Ecto neural progenitor cell (in vitro differentiated cells): ENCODE results near the gene TLR1.
"Not testable (repeated sequence)": the region's sequence is repeated elsewhere in the genome, so short reads cannot be mapped to it uniquely, and the experiment has no call there.

Source experiments
- DNase-seq: peaks from one replicate; pipeline ENCODE4 v3.0.0-alpha.2; 2018; ENCODE audit warnings: low spot score

Gene TLR1

DNA sequence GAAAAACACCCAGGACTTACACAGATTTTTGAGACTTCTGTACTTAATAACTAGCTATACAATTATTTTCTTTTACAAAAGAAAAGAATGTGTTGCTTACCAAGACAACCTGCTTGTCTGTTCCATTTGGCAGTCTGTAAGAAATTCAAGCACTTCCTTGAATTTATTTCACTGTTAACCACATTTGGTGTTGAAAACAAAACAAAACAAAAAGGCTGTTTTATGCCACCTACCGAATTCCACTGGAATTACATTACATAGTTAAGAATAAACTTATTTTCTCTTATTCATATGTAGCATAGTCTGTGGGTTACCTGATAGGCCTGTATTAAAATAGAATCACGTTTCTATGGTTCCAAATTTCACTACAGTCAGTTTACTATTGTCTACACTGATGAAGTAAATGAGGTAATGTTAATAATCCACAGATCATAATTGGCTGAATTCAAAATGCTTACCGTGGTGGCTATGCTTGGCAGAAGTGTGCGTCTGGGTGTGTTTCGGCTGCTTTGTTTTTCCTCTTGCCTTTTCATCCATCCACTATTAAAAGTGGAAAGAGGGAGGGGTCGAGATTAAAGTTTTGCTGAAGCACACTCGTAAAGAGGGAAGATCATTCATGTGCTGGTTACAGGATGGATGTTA, at the start of gene TLR1:
Gene TLR1 (minus strand): TSS at position 138 of the 642 bp plus-strand sequence. CDS start 5,960 bp downstream, outside the sequence.
- DNase-seq = no peak

GRCh38 chr4:38846015-38846414, 41.4 kb upstream of the TLR1 start:
- DNase-seq = no peak

GRCh38 chr4:38842994-38843393, 38.4 kb upstream of the TLR1 start:
- no peak for DNase-seq

GRCh38 chr4:38837849-38838248, 33.3 kb upstream of the TLR1 start:
- DNase-seq = no peak

GRCh38 chr4:38837334-38837733, 32.7 kb upstream of the TLR1 start:
- DNase-seq = no peak

DNA sequence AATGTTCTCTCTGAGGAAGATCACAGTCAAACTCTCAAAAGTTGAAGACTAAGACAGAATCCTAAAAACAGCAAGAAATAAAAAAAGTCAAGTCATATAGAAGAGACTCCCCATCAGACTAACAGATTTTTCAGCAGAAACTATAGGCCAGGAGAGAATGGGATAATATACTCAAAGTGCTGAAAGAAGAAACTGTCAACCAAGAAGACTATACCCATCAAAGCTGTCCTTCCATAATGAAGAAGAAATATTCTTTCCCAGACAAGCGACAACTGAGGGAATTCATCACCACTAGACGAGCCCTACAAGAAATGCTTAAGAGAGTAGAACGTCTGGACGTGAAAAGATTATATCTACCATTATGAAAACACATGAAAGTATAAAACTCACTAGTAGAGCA, 30.0 kb upstream of the TLR1 start:
- no peak for DNase-seq

DNA sequence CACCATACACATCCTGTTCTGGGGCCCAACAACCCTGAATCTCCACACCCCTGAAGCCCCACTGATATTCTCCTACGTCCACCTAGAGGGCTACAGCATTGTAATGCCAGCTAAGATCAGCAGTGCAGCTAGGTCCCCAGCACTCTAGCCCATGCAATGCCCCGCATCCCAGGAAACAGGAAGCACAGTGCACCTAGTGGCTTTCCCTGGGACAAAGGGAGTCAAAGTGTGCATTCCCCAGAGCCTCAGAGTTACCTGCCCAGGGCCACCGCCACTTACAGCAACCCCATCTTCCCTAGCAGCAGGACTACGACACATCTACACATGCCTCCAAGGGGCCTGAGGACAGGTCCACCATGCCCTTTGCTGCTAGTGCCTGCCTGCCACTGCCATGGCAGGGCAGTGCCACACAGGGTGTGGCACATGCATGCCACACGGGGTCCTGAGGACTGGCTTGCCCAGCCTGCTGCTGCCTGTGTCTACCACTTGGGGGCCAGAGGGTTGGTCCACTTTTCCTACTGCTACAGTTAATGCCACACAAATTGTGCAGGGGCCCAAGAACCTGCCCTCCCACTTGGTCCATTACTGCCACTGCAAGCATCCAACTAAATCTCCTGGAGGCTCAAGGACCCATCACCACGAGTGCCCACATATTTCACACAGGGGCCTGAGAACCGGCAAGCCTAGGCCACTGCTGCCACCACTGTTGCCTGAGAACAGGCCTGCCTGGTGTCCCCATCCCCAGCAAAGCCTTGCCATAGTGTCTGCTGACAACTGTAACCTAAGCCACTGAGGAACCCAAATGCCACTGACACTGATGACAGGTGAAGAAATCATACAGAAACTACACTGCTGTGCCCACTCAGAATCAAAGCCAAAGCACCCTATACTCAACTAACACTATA, 28.3 kb upstream of the TLR1 start:
- DNase-seq = no peak

- DNase-seq = no peak
These were observed 27.6 kb upstream of the TLR1 start for GRCh38 chr4:38832206-38832605.

GRCh38 chr4:38831653-38832052, 27.1 kb upstream of the TLR1 start:
- no peak for DNase-seq

DNA sequence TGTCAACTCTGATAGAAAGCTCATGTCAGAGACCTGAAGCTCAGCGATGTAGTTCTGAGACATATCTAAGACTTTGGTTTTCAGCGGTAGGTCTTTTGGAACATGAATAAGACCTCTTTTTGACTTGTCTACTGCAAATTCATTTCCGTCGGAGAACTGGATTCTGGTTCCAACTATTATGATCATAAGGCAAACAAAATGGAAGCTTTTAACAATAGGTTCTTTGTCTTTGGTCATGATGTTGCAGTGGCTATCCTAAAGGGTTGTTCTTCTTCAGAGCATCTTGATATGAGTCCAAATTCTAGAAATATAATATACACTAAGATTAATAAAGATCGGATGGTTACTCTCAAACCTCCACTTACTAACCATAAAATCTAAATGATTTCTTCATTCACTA, 24.6 kb upstream of the TLR1 start:
- no peak for DNase-seq

GRCh38 chr4:38823766-38824165, 19.2 kb upstream of the TLR1 start:
- no peak for DNase-seq

GRCh38 chr4:38822748-38823303, 18.2 kb upstream of the TLR1 start:
- DNase-seq = no peak

- DNase-seq = no peak
These were observed 17.1 kb upstream of the TLR1 start for GRCh38 chr4:38821739-38822138.

DNA sequence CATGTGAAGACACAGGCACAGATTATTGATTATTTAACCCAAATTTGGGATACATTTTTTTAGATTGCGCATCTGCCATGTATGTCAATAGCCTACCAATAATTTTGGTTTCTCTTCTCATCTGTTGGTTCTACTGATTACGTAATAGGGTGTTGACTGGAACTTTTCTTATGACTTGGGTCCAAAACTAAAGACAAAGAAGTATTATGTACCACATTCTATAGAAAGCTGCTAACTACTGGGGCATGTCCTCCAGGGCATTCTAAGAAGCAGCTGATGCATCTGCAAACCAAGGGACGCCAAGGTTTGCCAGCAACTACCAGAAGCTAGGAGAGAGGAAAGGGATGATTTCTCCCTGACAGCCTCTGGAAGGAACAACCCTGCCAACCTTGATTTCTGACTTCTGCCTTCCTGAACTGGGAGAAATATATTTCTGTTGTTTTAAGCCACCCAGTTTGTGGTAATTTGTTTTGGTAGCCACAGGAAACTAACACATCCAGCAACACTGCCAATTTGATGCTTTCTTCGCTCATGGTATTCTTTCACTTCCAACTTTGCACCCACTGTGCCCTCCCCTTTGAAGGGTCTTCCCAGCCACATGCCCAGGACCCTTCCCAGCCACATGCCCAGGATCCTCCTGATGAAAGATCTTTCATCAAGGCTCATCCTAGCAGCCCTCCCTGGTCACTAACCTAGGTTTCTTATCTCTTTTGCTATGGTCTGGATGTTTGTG, 15.9 kb upstream of the TLR1 start:
- DNase-seq = no peak

GRCh38 chr4:38819569-38819968, 15.0 kb upstream of the TLR1 start:
- DNase-seq = no peak

GRCh38 chr4:38818441-38818976, 13.9 kb upstream of the TLR1 start:
- no peak for DNase-seq

- DNase-seq = no peak
These were observed 11.5 kb upstream of the TLR1 start for GRCh38 chr4:38815885-38816782.

GRCh38 chr4:38814386-38814785, 9.8 kb upstream of the TLR1 start:
- no peak for DNase-seq

DNA sequence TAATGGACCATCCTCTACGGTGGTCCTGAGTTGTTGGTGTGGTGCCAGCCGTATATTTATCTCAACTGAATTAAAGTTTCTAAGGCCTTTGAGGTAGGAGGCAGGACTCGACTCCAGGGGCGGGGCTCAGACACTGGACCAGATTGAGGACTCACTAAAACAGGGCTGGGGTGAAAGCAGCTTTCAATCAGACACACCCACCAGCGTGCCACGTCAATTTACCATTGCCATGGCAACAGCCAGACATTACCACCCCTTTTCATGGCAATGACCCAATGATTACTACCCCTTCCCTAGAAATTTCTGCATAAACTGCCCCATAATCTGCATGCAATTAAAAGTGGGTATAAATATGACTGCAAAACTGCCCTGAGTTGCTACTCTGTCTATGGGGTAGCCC, 6.7 kb upstream of the TLR1 start:
- DNase-seq = no peak

GRCh38 chr4:38807462-38807861, 2.9 kb upstream of the TLR1 start:
- not testable (repeated sequence) for DNase-seq

GRCh38 chr4:38806251-38806650, 1.7 kb upstream of the TLR1 start:
- not testable (repeated sequence) for DNase-seq
